H1 (cell line): ENCODE measurements around the gene PRPF18. TPM values are rescaled to one million over a fixed set of nuclear protein-coding genes. Genes with fewer than 3 reads are reported as not detected.

Experiments
- CTCF ChIA-PET: fragments of 300-600 bp; sonication (Branson Sonifier 250); formaldehyde crosslinking; loops from one replicate; lab custom pipeline; 2021; ENCODE audit not compliant: partially characterized antibody; lab: Charles Lee
- POLR2A ChIA-PET: fragments of 300-600 bp; sonication (Branson Sonifier 250); formaldehyde crosslinking; loops from one replicate; lab custom pipeline; 2021; ENCODE audit warnings: inconsistent platforms; ENCODE audit not compliant: partially characterized antibody; lab: Charles Lee
- DNase-seq, 2 experiments: peaks; one replicate each; pipeline versions ENCODE4 v3.0.0 to v3.0.0-alpha.2; 2010 to 2022; ENCODE audit warnings: low spot score in 2 of 2, low read depth in 1 of 2, mixed read lengths in 1 of 2
- FAIRE-seq: peaks from 2 replicates; lab custom pipeline; 2011; peaks lifted over from hg19 to GRCh38; lab: Jason Lieb, UNC
- H2AFZ ChIP-seq: 2 replicates; pipeline ENCODE4 v1.8.1; 2012; ENCODE audit warnings: low read length, inconsistent platforms
- H2AK5ac ChIP-seq: 2 replicates; pipeline ENCODE4 v1.6.1; 2013; ENCODE audit warnings: low read depth, low read length
- H2BK120ac ChIP-seq: replicated peaks from 2 replicates; pipeline ENCODE3; 2013; ENCODE audit warnings: low read depth, low read length, inconsistent platforms
- H2BK12ac ChIP-seq: 2 replicates; pipeline ENCODE4 v1.6.1; 2013; ENCODE audit warnings: low read depth, low read length
- H2BK15ac ChIP-seq: 2 replicates; pipeline ENCODE4 v1.6.1; 2013; ENCODE audit warnings: low read length
- H2BK20ac ChIP-seq: 2 replicates; pipeline ENCODE4 v1.6.1; 2013; ENCODE audit warnings: low read length
- H2BK5ac ChIP-seq: 2 replicates; pipeline ENCODE4 v1.6.1; 2013; ENCODE audit warnings: low read depth, low read length
- H3K14ac ChIP-seq: 2 replicates; pipeline ENCODE4 v1.6.1; 2013; ENCODE audit warnings: inconsistent platforms; ENCODE audit not compliant: insufficient read length
- H3K18ac ChIP-seq: 2 replicates; pipeline ENCODE4 v1.6.1; 2013; ENCODE audit warnings: low read length; ENCODE audit errors: extremely low read depth
- H3K23ac ChIP-seq: 2 replicates; pipeline ENCODE4 v1.6.1; 2013; ENCODE audit warnings: inconsistent platforms; ENCODE audit not compliant: insufficient read length
- H3K23me2 ChIP-seq: 2 replicates; pipeline ENCODE4 v1.6.1; 2013; ENCODE audit warnings: low read depth, low read length
- H3K27ac ChIP-seq: 2 replicates; pipeline ENCODE4 v1.6.1; 2011; ENCODE audit warnings: low read depth, low read length, inconsistent platforms
- H3K27me3 ChIP-seq, 4 experiments: replicated peaks in 1 of 4; 1 replicate in 1 of 4; 2 replicates in 3 of 4; pipeline versions ENCODE4 v1.6.1 to v1.8.1; 2011 to 2013; ENCODE audit warnings: low read length in 3 of 4, mild to moderate bottlenecking in 3 of 4, inconsistent platforms in 2 of 4, mixed read lengths in 2 of 4, moderate library complexity in 1 of 4; ENCODE audit not compliant: control insufficient read depth in 3 of 4, insufficient read depth in 3 of 4; ENCODE audit errors: extremely low read depth in 1 of 4
- H3K36me3 ChIP-seq, 4 experiments: 2 replicates each; pipeline versions ENCODE4 v1.6.1 to v1.8.1; 2011 to 2013; ENCODE audit warnings: mild to moderate bottlenecking in 4 of 4, low read length in 3 of 4, moderate library complexity in 2 of 4, control low read depth in 1 of 4, inconsistent platforms in 1 of 4; ENCODE audit not compliant: insufficient read depth in 4 of 4, control insufficient read depth in 2 of 4
- H3K4ac ChIP-seq: replicated peaks from 2 replicates; pipeline ENCODE3; 2013; ENCODE audit warnings: low read length, low read depth, mixed read lengths, inconsistent platforms; ENCODE audit not compliant: insufficient read length
- H3K4me1 ChIP-seq, 4 experiments: replicated peaks in 1 of 4; 1 replicate in 1 of 4; 2 replicates in 3 of 4; pipeline versions ENCODE4 v1.6.1 to v1.8.1; 2011 to 2013; ENCODE audit warnings: low read length in 3 of 4, inconsistent platforms in 2 of 4, mixed read lengths in 1 of 4; ENCODE audit not compliant: insufficient read depth in 4 of 4, control insufficient read depth in 3 of 4
- H3K4me2 ChIP-seq, 2 experiments: 2 replicates each; pipeline versions ENCODE4 v1.6.1 to v1.8.1; 2011 to 2013; ENCODE audit warnings: low read depth in 2 of 2, low read length in 2 of 2, control low read depth in 1 of 2, inconsistent platforms in 1 of 2, mild to moderate bottlenecking in 1 of 2; ENCODE audit not compliant: insufficient read depth in 1 of 2
- H3K4me3 ChIP-seq, 4 experiments: fragments of 200-600, 300-600 bp in 1 of 4; sonication (generic), shearing (Covaris generic), sonication (Bioruptor Twin) in 1 of 4; 2 replicates each; pipeline versions ENCODE4 v1.5.1 to v1.8.1; 2011 to 2016; ENCODE audit warnings: low read length in 4 of 4, low read depth in 3 of 4, control low read depth in 2 of 4, inconsistent platforms in 2 of 4, mild to moderate bottlenecking in 2 of 4, mixed read lengths in 1 of 4, moderate library complexity in 1 of 4; ENCODE audit not compliant: insufficient read depth in 2 of 4; ENCODE audit errors: extremely low read depth in 1 of 4
- H3K56ac ChIP-seq: replicated peaks from 2 replicates; pipeline ENCODE3; 2013; ENCODE audit warnings: low read depth, mild to moderate bottlenecking, mixed read lengths, low read length, inconsistent platforms; ENCODE audit not compliant: insufficient read length
- H3K79me1 ChIP-seq: 2 replicates; pipeline ENCODE4 v1.6.1; 2013; ENCODE audit warnings: low read depth, low read length, control low read depth
- H3K79me2 ChIP-seq, 2 experiments: 2 replicates each; pipeline versions ENCODE4 v1.6.1 to v1.8.1; 2012 to 2013; ENCODE audit warnings: low read length in 2 of 2, mild to moderate bottlenecking in 2 of 2, inconsistent platforms in 1 of 2; ENCODE audit not compliant: insufficient read depth in 2 of 2, control insufficient read depth in 1 of 2
- H3K9ac ChIP-seq, 4 experiments: replicated peaks in 1 of 4; 1 replicate in 1 of 4; 2 replicates in 3 of 4; pipeline versions ENCODE4 v1.6.1 to v1.8.1; 2011 to 2013; ENCODE audit warnings: low read depth in 3 of 4, low read length in 3 of 4, control low read depth in 2 of 4, mild to moderate bottlenecking in 2 of 4, moderate library complexity in 2 of 4, inconsistent platforms in 1 of 4; ENCODE audit errors: extremely low read depth in 1 of 4
- H3K9me3 ChIP-seq, 2 experiments: 2 replicates each; pipeline versions ENCODE4 v1.6.1 to v1.8.1; 2012 to 2013; ENCODE audit warnings: mild to moderate bottlenecking in 2 of 2, moderate library complexity in 2 of 2, control low read depth in 1 of 2, inconsistent platforms in 1 of 2, low read depth in 1 of 2, low read length in 1 of 2, mixed read lengths in 1 of 2; ENCODE audit not compliant: insufficient read depth in 2 of 2
- H4K20me1 ChIP-seq, 2 experiments: replicated peaks in 1 of 2; 2 replicates each; pipeline versions ENCODE3 to v1.8.1; 2011 to 2013; ENCODE audit warnings: inconsistent platforms in 2 of 2, low read length in 2 of 2, mild to moderate bottlenecking in 1 of 2; ENCODE audit not compliant: insufficient read depth in 2 of 2, control insufficient read depth in 1 of 2
- H4K5ac ChIP-seq: 2 replicates; pipeline ENCODE4 v1.6.1; 2013; ENCODE audit warnings: low read length, low read depth, mixed read lengths, inconsistent platforms; ENCODE audit not compliant: insufficient read length
- H4K8ac ChIP-seq: 2 replicates; pipeline ENCODE4 v1.8.0; 2013; ENCODE audit warnings: mild to moderate bottlenecking, moderate library complexity, low read length, inconsistent platforms; ENCODE audit not compliant: insufficient read depth; ENCODE audit errors: extremely low read depth
- H4K91ac ChIP-seq: replicated peaks from 2 replicates; pipeline ENCODE3; 2013; ENCODE audit warnings: low read length, mixed read lengths, inconsistent platforms; ENCODE audit not compliant: insufficient read length
- CTCF ChIP-seq, 3 experiments: IDR thresholded peaks; 1 replicate in 2 of 3; 2 replicates in 1 of 3; pipeline versions ENCODE4 v1.5.1 to v1.6.1; 2011; ENCODE audit warnings: low read length in 3 of 3, mild to moderate bottlenecking in 3 of 3, inconsistent platforms in 2 of 3, low read depth in 1 of 3, moderate library complexity in 1 of 3; ENCODE audit not compliant: insufficient read depth in 1 of 3; ENCODE audit errors: control extremely low read depth in 1 of 3
- FOSL1 ChIP-seq: IDR thresholded peaks from 2 replicates; pipeline ENCODE4 v1.6.1; 2011; ENCODE audit warnings: mild to moderate bottlenecking, low read depth, low read length, moderate library complexity; ENCODE audit not compliant: insufficient read depth
- GTF2F1 ChIP-seq: IDR thresholded peaks from 2 replicates; pipeline ENCODE4 v1.6.1; 2012; ENCODE audit warnings: low read depth, low read length, improper control_type of control experiment, borderline replicate concordance
- NANOG ChIP-seq: IDR thresholded peaks from 2 replicates; pipeline ENCODE4 v1.6.1; 2011; ENCODE audit warnings: low read length, low read depth, mild to moderate bottlenecking, inconsistent platforms; ENCODE audit not compliant: insufficient read depth, poor library complexity, severe bottlenecking
- NRF1 ChIP-seq: IDR thresholded peaks from 2 replicates; pipeline ENCODE4 v1.6.1; 2011; ENCODE audit warnings: mild to moderate bottlenecking, low read depth, low read length, improper control_type of control experiment
- POLR2A ChIP-seq, 2 experiments: IDR thresholded peaks; 1 replicate in 1 of 2; 2 replicates in 1 of 2; pipeline ENCODE4 v1.6.1; 2011; ENCODE audit warnings: low read depth in 2 of 2, low read length in 2 of 2, mild to moderate bottlenecking in 2 of 2; ENCODE audit errors: control extremely low read depth in 1 of 2
- POU5F1 ChIP-seq: IDR thresholded peaks from 2 replicates; pipeline ENCODE4 v1.6.1; 2011; ENCODE audit warnings: low read depth, mild to moderate bottlenecking, low read length, moderate library complexity
- SIN3A ChIP-seq, 2 experiments: IDR thresholded peaks in 1 of 2; conservative IDR thresholded peaks in 1 of 2; 2 replicates each; pipeline ENCODE4 v1.6.1; 2011 to 2012; ENCODE audit warnings: low read length in 2 of 2, improper control_type of control experiment in 1 of 2, low read depth in 1 of 2, mild to moderate bottlenecking in 1 of 2
- SP1 ChIP-seq: IDR thresholded peaks from 2 replicates; pipeline ENCODE4 v1.6.1; 2011; ENCODE audit warnings: low read depth, low read length
- SUZ12 ChIP-seq: fragments of 200-600 bp; sonication (generic); IDR thresholded peaks from 2 replicates; pipeline ENCODE4 v1.6.1; 2012; ENCODE audit warnings: mild to moderate bottlenecking, inconsistent platforms, low read length, moderate library complexity, mixed read lengths
- TAF7 ChIP-seq: optimal IDR thresholded peaks from 2 replicates; pipeline ENCODE3; 2011; ENCODE audit warnings: low read depth, mild to moderate bottlenecking, inconsistent platforms, low read length, moderate library complexity, borderline replicate concordance
- TCF12 ChIP-seq: IDR thresholded peaks from 2 replicates; pipeline ENCODE4 v1.6.1; 2011; ENCODE audit warnings: low read depth, mild to moderate bottlenecking, low read length
- WGBS, 2 experiments: shearing (Covaris generic) in 1 of 2; methylation state at CpG; one replicate each; pipeline versions ENCODE4 v1.1.6 to v1.1.7; 2013 to 2015; ENCODE audit warnings: low lambda C conversion rate in 2 of 2, mixed read lengths in 2 of 2, inconsistent platforms in 1 of 2, low coverage in 1 of 2, missing lambda C conversion rate in 1 of 2; ENCODE audit not compliant: insufficient replicate concordance in 2 of 2, insufficient coverage in 1 of 2, insufficient read length in 1 of 2; ENCODE audit errors: extremely low coverage in 1 of 2, missing lambda C conversion rate in 1 of 2; 5-methylcytosine and 5-hydroxymethylcytosine counted together
- polyA plus RNA-seq, 7 experiments: library from polyadenylated mRNA; depleted of rRNA in 3 of 7; stranded (reverse) in 5 of 7; unstranded in 2 of 7; fragments of >200 nt in 5 of 7; fragments of 200-250 nt in 2 of 7; gene quantifications; 1 replicate in 5 of 7; 2 replicates in 1 of 7; 4 replicates in 1 of 7; pipeline versions ENCODE4 v1.2.1 to v1.2.3, GENCODE V29; 2011 to 2013; ENCODE audit warnings: missing spikeins in 2 of 7, mixed read lengths in 2 of 7
- total RNA-seq: library from RNA; stranded (reverse); fragmentation: NEBNext Ultra II Directional; extraction: Animal tissue kit (Norgen Biotek cat#: 25700); gene quantifications from 2 replicates; pipeline ENCODE4 v1.2.1, GENCODE V29; 2021

The PRPF18 gene
- total and polyA plus RNA-seq, 2 of the 8 experiments (the other 6 are each of a cell fraction or from before 2014, with no cell fraction given) = 3.8 to 12.6 TPM

GRCh38 chr10:13670311-13670710 is 83.5 kb downstream of the PRPF18 start:
- FAIRE-seq = no peak
- POLR2A ChIA-PET = no interaction called here
- peaks cover 2 to 17% (median 6%) of the 10 kb centered on the region in 4 experiments; a peak in 5 of 8 replicates for H3K36me3 ChIP-seq
- TF ChIP-seq GTF2F1 (no peak), SUZ12 (no peak), POU5F1 (no peak), CTCF (IDR thresholded peaks at IDR 0.05; ENCODE audit: control extremely low read depth in 1 of 3, insufficient read depth in 1 of 3, low read depth in 1 of 3, low read length in 3 of 3) (no peak), TCF12 (no peak), NANOG (no peak), FOSL1 (no peak), POLR2A (IDR thresholded peaks at IDR 0.05; ENCODE audit: control extremely low read depth in 1 of 2, low read depth in 2 of 2, low read length in 2 of 2) (no peak), SIN3A (conservative IDR thresholded peaks at IDR 0.05 in 1 of 2, IDR thresholded peaks at IDR 0.05 in 1 of 2; ENCODE audit: low read depth in 1 of 2, low read length in 2 of 2) (no peak), SP1 (no peak), NRF1 (no peak), TAF7 (no peak)

More at GRCh38 chr10:13670311-13670710, 83.5 kb downstream of the PRPF18 start:
- Histone ChIP-seq H2BK20ac (no peak overlapping the region), H3K23ac (no peak overlapping the region), H3K4ac (no peak overlapping the region), H3K4me2 (no peak overlapping the region), H4K5ac (no peak overlapping the region), H3K18ac (no peak overlapping the region), H3K27me3 (no peaks in the 10 kb centered on the region), H2AFZ (no peak overlapping the region), H2BK120ac (no peak overlapping the region), H3K79me2 (no peaks in the 10 kb centered on the region), H3K4me1 (peaks cover 3 to 11% (median 10%) of the 10 kb centered on the region in 4 experiments), H3K23me2 (no peaks in the 10 kb centered on the region), H3K4me3 (no peak overlapping the region), H3K9ac (no peak overlapping the region), H3K14ac (no peak overlapping the region), H2BK15ac (no peak overlapping the region), H2BK12ac (no peak overlapping the region), H3K9me3 (no peaks in the 10 kb centered on the region), H4K91ac (no peak overlapping the region), H3K56ac (no peak overlapping the region), H4K20me1 (peaks cover 0 to 5% of the 10 kb centered on the region in 2 experiments), H2AK5ac (no peak overlapping the region), H2BK5ac (no peak overlapping the region), H3K79me1 (no peaks in the 10 kb centered on the region), H3K27ac (no peak overlapping the region), H4K8ac (no peak overlapping the region)
- no peak for DNase-seq
- CTCF ChIA-PET = interaction anchor here (1.7 kb wide), 1 partner anchor 11 kb away, joined by 6 read pairs; no protein-coding TSS in a partner anchor
- WGBS, 2 experiments = 88% methylated on average over 10 of the region's 10 CpGs; no CpG with 5 or more reads in 1 of the 2 experiments
